IgD-negative memory B cell (primary cell): ENCODE measurements around the gene IL13. TPM values are rescaled to one million over a fixed set of nuclear protein-coding genes. Genes with fewer than 3 reads are reported as not detected.
"Not testable (repeated sequence)": the region's sequence is repeated elsewhere in the genome, so short reads cannot be mapped to it uniquely, and the experiment has no call there.

Experiments used
- H3K27ac Mint-ChIP-seq, 3 donors: one replicate each; pipeline ENCODE4 v1.8.0; 2020 to 2022; ENCODE audit warnings: mild to moderate bottlenecking in 3 of 3, mixed read lengths in 3 of 3, moderate library complexity in 1 of 3
- H3K27me3 Mint-ChIP-seq: one replicate; pipeline ENCODE4 v1.8.0; 2021; ENCODE audit warnings: mixed read lengths
- H3K36me3 Mint-ChIP-seq: one replicate; pipeline ENCODE4 v1.8.0; 2020; ENCODE audit warnings: mild to moderate bottlenecking, mixed read lengths
- H3K4me1 Mint-ChIP-seq, 3 donors: one replicate each; pipeline ENCODE4 v1.8.0; 2020 to 2022; ENCODE audit warnings: mixed read lengths in 3 of 3, mild to moderate bottlenecking in 1 of 3
- H3K4me3 Mint-ChIP-seq, 4 donors: one replicate each; pipeline ENCODE4 v1.8.0; 2020 to 2022; ENCODE audit warnings: mild to moderate bottlenecking in 4 of 4, mixed read lengths in 4 of 4, moderate library complexity in 3 of 4
- H3K9me3 Mint-ChIP-seq, 3 donors: one replicate each; pipeline ENCODE4 v1.8.0; 2020 to 2021; ENCODE audit warnings: mixed read lengths in 3 of 3, mild to moderate bottlenecking in 1 of 3
- polyA plus RNA-seq: library from polyadenylated mRNA; unstranded; fragments of 300-500 nt; fragmentation: Illumina TruSeq; gene quantifications from one replicate; pipeline ENCODE4 v1.2.3, GENCODE V29; 2021

IL13 gene
- polyA plus RNA-seq, result not detected

DNA sequence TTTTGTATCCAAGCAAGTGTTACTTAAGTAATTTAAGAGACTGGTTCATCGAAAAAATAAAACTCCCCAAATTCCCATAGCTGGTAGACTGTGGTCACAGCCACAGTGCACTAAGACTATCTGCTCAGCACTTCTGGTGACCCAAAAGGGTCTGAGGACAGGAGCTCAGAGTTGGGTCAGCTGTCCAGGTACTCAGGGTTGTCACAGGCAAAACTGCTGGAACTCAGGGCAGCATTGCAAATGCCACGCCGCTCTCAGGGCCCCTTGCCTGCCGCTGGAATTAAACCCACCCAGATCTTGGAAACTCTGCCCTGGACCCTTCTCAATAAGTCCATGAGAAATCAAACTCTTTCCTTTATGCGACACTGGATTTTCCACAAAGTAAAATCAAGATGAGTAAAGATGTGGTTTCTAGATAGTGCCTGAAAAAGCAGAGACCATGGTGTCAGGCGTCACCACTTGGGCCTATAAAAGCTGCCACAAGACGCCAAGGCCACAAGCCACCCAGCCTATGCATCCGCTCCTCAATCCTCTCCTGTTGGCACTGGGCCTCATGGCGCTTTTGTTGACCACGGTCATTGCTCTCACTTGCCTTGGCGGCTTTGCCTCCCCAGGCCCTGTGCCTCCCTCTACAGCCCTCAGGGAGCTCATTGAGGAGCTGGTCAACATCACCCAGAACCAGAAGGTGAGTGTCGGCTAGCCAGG lies at the start of gene IL13:
IL13 (plus strand) TSS at position 498 of the 705 bp plus-strand sequence; CDS start at position 512, 14 bp downstream.
- H3K27me3 Mint-ChIP-seq, result peaks cover 16% of the 10 kb centered on the region
- no peaks in the 10 kb centered on the region for H3K36me3 Mint-ChIP-seq
- H3K9me3 Mint-ChIP-seq, result no peaks in the 10 kb centered on the region
- H3K27ac Mint-ChIP-seq, result peak within 1 kb of the TSS in 1 of 3 donors; percentile 74
- H3K4me1 Mint-ChIP-seq, result peaks cover 3 to 9% (median 4%) of the 10 kb centered on the region in 3 donors
- H3K4me3 Mint-ChIP-seq, result peak within 1 kb of the TSS in 1 of 4 donors; percentile 63

DNA sequence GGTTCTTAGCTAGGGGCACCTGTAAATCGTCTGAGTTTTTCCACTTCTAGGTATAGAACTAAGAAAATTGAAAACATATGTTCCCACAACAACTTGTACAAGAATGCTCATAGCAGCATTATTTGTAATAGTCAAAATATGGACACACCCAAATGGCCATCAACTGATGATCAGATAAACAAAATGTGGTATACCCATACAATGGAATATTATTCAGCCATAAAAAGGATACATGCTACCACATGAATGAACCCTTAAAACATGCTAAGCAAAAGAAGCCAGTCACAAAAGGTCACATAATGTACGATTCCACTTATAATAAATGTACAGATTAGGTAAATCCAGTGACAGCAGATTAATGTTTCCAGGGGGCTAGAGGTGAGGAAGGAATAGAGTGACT lies 46.0 kb upstream of the IL13 start:
- H3K36me3 Mint-ChIP-seq, result peaks cover 17% of the 10 kb centered on the region
- peaks cover 0 to 2% (median 0%) of the 10 kb centered on the region in 3 donors for H3K9me3 Mint-ChIP-seq
- no peak overlapping the region for H3K4me3 Mint-ChIP-seq
- no peaks in the 10 kb centered on the region for H3K27me3 Mint-ChIP-seq
- H3K27ac Mint-ChIP-seq, result no peak overlapping the region
- H3K4me1 Mint-ChIP-seq, result peaks cover 0 to 2% (median 1%) of the 10 kb centered on the region in 3 donors

DNA sequence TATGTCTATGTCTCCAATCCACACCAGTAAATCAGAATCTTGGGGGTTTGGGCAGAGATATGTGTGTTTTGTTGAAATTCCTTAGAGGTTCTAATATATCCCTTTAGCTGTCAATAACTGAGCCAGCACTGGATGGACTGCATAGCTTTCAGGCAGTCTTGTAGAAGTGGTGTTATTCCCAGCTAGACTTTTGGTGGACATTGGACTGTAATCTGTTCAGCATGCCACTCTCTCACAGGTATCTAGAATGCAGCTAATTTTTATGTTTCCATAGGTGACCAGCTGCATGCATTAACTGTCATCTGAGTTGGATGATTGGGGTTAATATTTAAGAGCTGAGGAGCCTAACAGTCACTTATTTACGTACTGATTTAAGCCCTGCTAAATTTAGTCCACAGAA lies 45.1 kb upstream of the IL13 start:
- Mint-ChIP-seq H3K27me3 (no peaks in the 10 kb centered on the region), H3K4me3 (no peak overlapping the region), H3K9me3 (peaks cover 0 to 2% (median 0%) of the 10 kb centered on the region in 3 donors), H3K4me1 (peaks cover 0 to 2% (median 1%) of the 10 kb centered on the region in 3 donors), H3K36me3 (peaks cover 17% of the 10 kb centered on the region), H3K27ac (no peak overlapping the region)

DNA sequence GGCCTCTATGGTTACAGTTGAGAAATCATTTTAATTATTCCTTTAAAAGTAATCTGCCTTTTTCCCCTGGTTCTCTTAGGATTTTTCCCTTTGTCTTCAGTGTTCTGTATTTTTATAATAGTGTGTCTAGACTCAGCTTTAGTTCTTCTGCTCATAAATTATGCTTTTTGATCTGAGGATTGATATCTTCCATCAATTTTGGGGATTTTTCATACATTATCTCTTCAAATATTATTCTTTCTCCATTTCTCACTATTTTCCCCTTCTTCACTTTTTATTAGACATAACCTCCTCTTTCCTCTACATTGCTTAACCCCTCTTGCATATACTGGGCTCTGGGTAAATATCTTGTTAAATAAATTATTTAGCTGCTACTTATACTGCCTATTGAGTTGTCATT lies 36.3 kb upstream of the IL13 start:
- H3K36me3 Mint-ChIP-seq, result peaks cover 16% of the 10 kb centered on the region
- H3K4me3 Mint-ChIP-seq, result no peak overlapping the region
- no peaks in the 10 kb centered on the region for H3K9me3 Mint-ChIP-seq
- H3K4me1 Mint-ChIP-seq, result peaks cover 0 to 4% (median 0%) of the 10 kb centered on the region in 3 donors
- no peaks in the 10 kb centered on the region for H3K27me3 Mint-ChIP-seq
- H3K27ac Mint-ChIP-seq, result peak overlapping the region in 1 of 3 donors; percentile 41

DNA sequence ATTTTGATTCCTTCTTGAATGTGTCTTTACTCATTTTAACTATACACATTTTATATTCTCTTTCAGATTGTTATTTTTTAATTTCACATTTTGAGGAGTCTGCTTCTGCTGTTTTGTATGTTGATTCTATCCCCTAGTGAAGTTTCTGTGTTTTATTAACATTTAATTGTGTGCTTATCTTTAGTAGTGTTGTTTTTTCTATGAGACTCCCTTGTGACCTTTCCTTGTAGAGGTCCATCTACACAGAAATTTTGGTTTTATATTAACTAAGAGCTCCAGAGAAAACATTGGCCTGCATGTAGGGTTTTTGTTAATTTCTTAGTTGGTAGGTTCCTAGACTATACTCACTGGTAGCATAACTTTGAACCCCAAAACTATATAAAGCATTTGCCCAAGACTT lies 35.4 kb upstream of the IL13 start:
- Mint-ChIP-seq H3K4me3 (no peak overlapping the region), H3K27me3 (no peaks in the 10 kb centered on the region), H3K9me3 (no peaks in the 10 kb centered on the region), H3K27ac (no peak overlapping the region), H3K36me3 (peaks cover 16% of the 10 kb centered on the region), H3K4me1 (peaks cover 0 to 4% (median 0%) of the 10 kb centered on the region in 3 donors)

DNA sequence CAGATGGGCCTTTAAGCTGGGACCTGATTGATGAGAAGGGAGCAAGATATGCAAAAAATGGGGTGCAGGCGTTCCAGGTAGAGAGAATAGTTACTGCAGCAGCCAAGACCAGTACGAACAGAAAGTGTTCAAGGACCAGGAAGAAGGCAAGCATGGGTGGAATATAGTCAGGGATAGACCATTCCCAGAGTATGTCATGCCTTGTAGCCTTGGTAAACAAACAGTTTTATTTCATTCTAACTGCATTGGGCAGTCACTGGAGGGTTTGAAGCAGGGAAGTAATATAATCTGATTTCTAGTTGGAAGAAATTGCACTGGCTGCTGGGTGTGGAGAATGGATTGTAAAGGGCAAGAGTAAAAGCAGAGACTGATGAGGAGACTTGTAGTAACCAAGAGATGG lies 30.5 kb upstream of the IL13 start:
- Mint-ChIP-seq H3K4me3 (no peak overlapping the region), H3K9me3 (no peaks in the 10 kb centered on the region), H3K36me3 (peaks cover 4% of the 10 kb centered on the region), H3K27ac (no peak overlapping the region), H3K27me3 (no peaks in the 10 kb centered on the region), H3K4me1 (peaks cover 0 to 6% (median 3%) of the 10 kb centered on the region in 3 donors)

DNA sequence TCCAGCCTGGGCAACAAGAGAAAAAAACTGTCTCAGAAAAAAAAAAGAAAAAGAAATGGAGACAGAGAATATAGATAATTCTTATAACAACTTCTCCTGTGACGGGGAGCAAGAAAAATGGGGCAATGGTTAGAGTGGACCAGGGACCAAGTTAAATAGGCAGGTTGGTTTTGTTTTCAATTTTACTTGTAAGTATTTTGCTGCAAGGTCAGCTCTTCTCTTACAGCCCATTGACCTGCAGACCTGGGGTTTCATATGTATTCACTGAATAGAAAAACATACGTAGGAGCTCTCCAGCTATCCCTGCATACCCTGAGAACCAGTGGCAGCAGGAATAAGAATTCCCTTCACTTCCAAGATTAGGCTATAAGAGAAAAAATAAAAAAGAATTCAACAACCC lies 29.2 kb upstream of the IL13 start:
- H3K27ac Mint-ChIP-seq, result no peak overlapping the region
- peaks cover 1% of the 10 kb centered on the region for H3K36me3 Mint-ChIP-seq
- no peak overlapping the region for H3K4me3 Mint-ChIP-seq
- H3K4me1 Mint-ChIP-seq, result peaks cover 0 to 6% (median 1%) of the 10 kb centered on the region in 3 donors
- H3K9me3 Mint-ChIP-seq, result no peaks in the 10 kb centered on the region
- H3K27me3 Mint-ChIP-seq, result no peaks in the 10 kb centered on the region

DNA sequence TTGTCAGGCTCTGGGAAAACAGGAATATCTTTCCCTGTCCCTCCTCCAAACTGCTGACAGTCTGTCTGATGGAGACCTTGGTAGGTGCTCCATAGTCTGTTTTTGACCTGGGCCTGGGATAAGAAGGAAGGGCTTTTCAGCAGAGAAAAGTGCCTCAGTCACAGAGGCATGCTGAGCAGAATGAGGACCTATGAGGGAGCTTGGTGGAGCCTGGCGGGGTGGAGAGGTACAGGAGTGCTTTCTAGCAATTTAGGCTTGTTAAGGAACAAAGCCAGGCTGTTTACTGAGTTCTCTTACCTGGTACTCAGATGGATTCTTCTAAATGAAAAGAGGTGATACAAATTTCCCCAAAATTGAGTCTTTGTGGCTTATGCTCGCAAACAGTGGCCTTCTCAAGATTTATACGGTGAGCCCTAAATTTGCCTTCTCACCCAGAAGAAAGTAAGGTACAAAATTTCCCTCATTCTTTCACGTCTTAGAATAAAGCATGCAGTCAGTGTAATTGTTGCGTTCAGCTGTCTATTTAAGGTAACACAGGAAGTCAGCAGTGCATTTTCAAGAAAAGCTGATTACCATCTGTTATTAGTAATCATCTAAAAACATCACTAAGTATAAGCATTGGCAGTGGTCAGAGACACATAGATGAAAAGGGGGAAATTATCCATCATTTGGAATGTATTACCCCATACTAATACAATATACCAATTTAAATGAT lies 28.6 kb upstream of the IL13 start:
- H3K4me1 Mint-ChIP-seq, result peaks cover 0 to 6% (median 1%) of the 10 kb centered on the region in 3 donors

DNA sequence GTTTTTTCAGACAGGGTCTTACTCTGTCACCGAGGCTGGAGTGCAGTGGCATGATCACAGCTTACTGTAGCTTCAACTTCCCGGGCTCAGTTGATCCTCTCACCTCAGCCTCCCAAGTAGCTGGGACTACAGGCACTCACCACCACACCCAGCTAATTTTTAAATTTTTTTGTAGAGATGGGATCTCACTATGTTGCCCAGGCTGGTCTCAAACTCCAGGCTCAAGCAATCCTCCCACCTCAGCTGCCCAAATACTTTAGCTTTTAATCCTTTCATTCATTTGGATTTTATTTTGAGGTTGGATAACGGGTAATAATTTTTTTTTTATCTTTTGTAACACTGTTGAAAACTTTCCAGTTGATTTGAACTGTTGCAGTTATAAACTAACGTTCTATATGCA lies 24.4 kb upstream of the IL13 start:
- not testable (repeated sequence) for H3K4me3 Mint-ChIP-seq, H3K9me3 Mint-ChIP-seq, H3K27me3 Mint-ChIP-seq, H3K4me1 Mint-ChIP-seq, H3K27ac Mint-ChIP-seq
- peaks cover 14% of the 10 kb centered on the region for H3K36me3 Mint-ChIP-seq

More for the DNA sequence above, 28.6 kb upstream of the IL13 start:
- H3K27me3 Mint-ChIP-seq, result no peaks in the 10 kb centered on the region
- H3K36me3 Mint-ChIP-seq, result peaks cover 1% of the 10 kb centered on the region
- no peak overlapping the region for H3K27ac Mint-ChIP-seq
- H3K4me3 Mint-ChIP-seq, result no peak overlapping the region
- no peaks in the 10 kb centered on the region for H3K9me3 Mint-ChIP-seq

DNA sequence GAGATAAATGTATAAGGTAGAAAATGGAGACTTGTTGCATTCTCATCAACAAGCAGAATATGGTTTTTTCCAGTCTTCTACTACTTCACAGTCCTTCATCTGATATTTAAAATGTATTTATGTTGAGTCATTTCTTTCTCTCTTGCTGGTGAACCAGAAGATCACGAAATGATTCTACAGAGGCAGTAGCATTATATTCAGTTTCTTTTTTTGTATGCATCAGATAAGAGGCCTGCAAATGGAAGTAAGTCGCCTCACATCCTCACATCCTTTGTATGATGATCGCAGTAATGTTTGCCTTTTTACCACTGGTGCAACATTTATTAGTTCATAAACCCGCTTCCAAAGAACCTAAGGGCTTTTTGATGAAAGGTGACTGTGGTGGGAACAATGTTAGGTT lies 22.1 kb upstream of the IL13 start:
- Mint-ChIP-seq H3K27me3 (no peaks in the 10 kb centered on the region), H3K4me1 (peaks cover 0 to 2% (median 0%) of the 10 kb centered on the region in 3 donors), H3K9me3 (no peaks in the 10 kb centered on the region), H3K36me3 (peaks cover 19% of the 10 kb centered on the region), H3K4me3 (no peak overlapping the region), H3K27ac (no peak overlapping the region)

DNA sequence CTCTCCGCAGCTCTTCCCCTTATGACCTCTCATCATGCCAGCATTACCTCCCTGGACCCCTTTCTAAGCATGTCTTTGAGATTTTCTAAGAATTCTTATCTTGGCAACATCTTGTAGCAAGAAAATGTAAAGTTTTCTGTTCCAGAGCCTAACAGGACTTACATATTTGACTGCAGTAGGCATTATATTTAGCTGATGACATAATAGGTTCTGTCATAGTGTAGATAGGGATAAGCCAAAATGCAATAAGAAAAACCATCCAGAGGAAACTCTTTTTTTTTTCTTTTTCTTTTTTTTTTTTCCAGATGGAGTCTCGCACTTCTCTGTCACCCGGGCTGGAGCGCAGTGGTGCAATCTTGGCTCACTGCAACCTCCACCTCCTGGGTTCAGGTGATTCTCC lies 20.7 kb upstream of the IL13 start:
- H3K9me3 Mint-ChIP-seq, result no peaks in the 10 kb centered on the region
- H3K4me1 Mint-ChIP-seq, result peaks cover 0 to 2% (median 0%) of the 10 kb centered on the region in 3 donors
- peaks cover 24% of the 10 kb centered on the region for H3K36me3 Mint-ChIP-seq
- no peak overlapping the region for H3K4me3 Mint-ChIP-seq
- no peaks in the 10 kb centered on the region for H3K27me3 Mint-ChIP-seq
- no peak overlapping the region for H3K27ac Mint-ChIP-seq

DNA sequence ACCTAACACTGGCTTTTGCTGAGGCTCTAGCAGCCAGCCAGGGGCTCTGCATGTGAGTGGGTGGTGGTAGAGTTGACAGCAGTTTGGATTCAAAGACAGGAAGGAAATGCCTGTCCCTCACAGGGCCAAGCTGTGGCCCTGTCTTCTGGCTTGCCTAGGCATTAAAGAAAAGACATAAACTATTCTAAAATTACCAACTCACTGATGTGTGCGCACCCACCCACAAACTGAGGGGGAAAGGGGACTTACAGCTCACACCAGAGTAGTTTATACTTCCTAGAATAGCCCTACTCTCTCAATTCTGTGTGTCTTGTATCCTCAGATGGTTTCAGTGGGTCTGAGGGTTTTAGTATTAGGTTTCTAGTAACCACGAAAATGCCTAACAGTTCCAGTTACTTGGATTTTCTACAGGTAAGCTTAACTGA lies 18.3 kb upstream of the IL13 start:
- Mint-ChIP-seq H3K4me1 (peaks cover 0 to 2% (median 0%) of the 10 kb centered on the region in 3 donors), H3K9me3 (no peaks in the 10 kb centered on the region), H3K27ac (no peak overlapping the region), H3K4me3 (no peak overlapping the region), H3K27me3 (no peaks in the 10 kb centered on the region), H3K36me3 (peaks cover 32% of the 10 kb centered on the region)

DNA sequence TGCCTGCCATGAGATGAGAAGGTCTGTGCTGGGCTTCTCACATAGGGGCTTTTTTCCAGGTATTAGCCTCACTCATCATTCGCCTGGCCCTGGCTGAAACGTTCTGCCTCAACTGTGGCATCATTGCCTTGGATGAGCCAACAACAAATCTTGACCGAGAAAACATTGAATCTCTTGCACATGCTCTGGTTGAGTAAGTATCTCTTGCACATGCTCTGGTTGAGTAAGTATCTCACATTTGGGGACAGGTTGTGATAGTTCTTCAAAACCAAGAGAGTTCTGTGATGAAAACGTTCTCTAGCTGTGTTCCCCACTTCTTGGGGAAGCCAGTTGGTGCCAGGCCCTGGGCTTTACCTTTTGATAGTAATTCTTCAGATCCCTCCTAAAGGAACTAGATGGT lies 17.4 kb upstream of the IL13 start:
- no peak overlapping the region for H3K4me3 Mint-ChIP-seq
- no peaks in the 10 kb centered on the region for H3K27me3 Mint-ChIP-seq
- no peak overlapping the region for H3K27ac Mint-ChIP-seq
- H3K4me1 Mint-ChIP-seq, result peaks cover 0 to 2% (median 0%) of the 10 kb centered on the region in 3 donors
- peaks cover 31% of the 10 kb centered on the region for H3K36me3 Mint-ChIP-seq
- H3K9me3 Mint-ChIP-seq, result no peaks in the 10 kb centered on the region

DNA sequence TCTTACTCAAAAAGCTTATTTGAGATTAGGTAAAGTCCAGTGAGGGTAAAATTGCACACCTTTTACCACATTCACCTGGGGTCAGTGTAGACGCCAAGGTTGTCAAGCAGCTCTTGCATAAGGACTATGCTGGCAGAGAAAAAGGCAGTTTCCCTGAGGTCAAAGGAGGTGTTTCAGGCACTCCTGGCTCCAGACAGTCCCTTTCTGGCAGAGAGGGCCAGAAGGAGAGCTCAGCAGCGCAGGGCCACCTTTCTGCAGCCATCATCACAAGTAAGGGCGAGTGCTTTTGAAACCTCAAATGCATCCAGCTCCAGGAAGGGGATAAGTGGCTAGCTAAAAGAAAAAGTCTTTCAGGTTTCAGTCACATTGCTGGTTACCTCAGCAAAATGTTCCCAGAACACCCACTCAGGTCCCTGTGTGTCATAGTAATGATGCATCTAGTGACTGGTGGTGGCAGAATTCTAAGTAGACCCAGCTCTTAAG lies 16.7 kb upstream of the IL13 start:
- Mint-ChIP-seq H3K9me3 (no peaks in the 10 kb centered on the region), H3K4me3 (no peak overlapping the region), H3K27me3 (no peaks in the 10 kb centered on the region), H3K36me3 (peaks cover 31% of the 10 kb centered on the region), H3K27ac (no peak overlapping the region), H3K4me1 (peaks cover 0 to 2% (median 0%) of the 10 kb centered on the region in 3 donors)

DNA sequence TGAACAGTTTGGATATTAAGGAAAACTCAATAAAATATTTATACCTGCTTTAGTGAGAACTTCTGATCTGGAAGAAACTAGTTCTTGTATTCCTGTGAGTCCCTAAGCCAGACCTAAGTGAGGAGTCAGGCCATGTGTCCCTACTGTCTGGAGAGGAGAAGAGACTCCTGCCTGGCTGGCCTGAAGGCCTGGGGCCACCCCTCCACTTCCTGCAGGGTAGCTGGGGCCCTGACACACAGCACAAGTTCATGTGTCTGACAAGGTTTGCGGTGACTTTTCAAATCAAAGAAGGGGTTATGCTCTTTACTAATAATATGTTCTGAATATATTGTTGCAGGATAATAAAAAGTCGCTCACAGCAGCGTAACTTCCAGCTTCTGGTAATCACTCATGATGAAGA lies 16.1 kb upstream of the IL13 start:
- peaks cover 31% of the 10 kb centered on the region for H3K36me3 Mint-ChIP-seq
- no peaks in the 10 kb centered on the region for H3K9me3 Mint-ChIP-seq
- peaks cover 0 to 2% (median 0%) of the 10 kb centered on the region in 3 donors for H3K4me1 Mint-ChIP-seq
- H3K27me3 Mint-ChIP-seq, result no peaks in the 10 kb centered on the region
- peak overlapping the region in 1 of 3 donors; percentile 62 for H3K27ac Mint-ChIP-seq
- no peak overlapping the region for H3K4me3 Mint-ChIP-seq
